Measurements from ENCODE around the gene SF3B6.
"Not testable (repeated sequence)": the region's sequence is repeated elsewhere in the genome, so short reads cannot be mapped to it uniquely, and the experiment has no call there.

The SF3B6 gene

GRCh38 chr2:24050041-24050979 lies 25.8 kb downstream of the SF3B6 start:
- peak in 1 of 5 experiments; percentile 6 for DNase-seq

GRCh38 chr2:24049485-24050021 lies 26.6 kb downstream of the SF3B6 start, which contains the start of gene FKBP1B:
TSS of gene FKBP1B (plus strand) at chr2:24049741. CDS start at chr2:24049850, 109 bp downstream.
- DNase-seq: peak; percentile 25 to 66 (median 47)

GRCh38 chr2:24048769-24049484 lies 27.2 kb downstream of the SF3B6 start:
- peak in 1 of 5 experiments; percentile 22 for DNase-seq

DNA sequence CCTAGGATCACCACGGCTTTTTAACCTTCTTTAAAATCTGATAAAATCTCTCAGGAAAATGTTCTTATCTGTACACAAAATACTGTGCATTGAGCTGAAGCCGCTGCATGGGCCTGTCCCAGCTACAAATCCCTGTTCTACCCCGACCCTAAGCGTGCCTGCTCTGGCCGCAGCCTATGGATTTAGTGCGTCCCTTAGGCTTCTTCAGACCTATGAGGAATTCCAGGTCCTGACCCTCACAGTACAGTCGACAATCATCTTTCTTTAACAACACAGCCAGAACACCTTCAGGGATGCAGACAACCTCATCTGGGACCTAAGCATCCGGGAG lies 28.5 kb downstream of the SF3B6 start:
- no peak for DNase-seq

- peak; percentile 82 to 99 (median 92) for DNase-seq
These were observed 29.0 kb downstream of the SF3B6 start, which contains the start of gene WDCP for GRCh38 chr2:24046930-24047702. TSS of gene WDCP (minus strand) at chr2:24047391. CDS start at chr2:24039494, 7,897 bp downstream.

DNA sequence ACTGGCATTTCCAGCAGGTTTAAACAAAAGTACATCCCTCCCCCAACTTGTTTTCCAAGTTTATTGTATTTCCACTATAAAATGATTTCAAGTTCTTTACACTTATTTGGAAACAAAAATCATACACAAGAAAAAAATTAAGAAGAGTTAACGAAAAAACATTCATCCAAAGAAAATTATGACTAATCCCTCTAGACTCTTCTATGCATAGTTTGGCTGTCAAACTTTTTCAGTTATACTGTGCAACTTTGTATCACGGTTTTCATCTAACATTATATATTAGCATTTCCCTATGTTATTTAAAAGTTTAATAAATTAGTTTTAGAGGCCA lies 29.6 kb downstream of the SF3B6 start:
- DNase-seq: no peak

- no peak for DNase-seq
These were observed 30.3 kb downstream of the SF3B6 start for GRCh38 chr2:24045511-24046508.

- not testable (repeated sequence) for DNase-seq
These were observed 33.0 kb downstream of the SF3B6 start for GRCh38 chr2:24043133-24043532.

GRCh38 chr2:24040511-24040910 lies 35.6 kb downstream of the SF3B6 start:
- no peak for DNase-seq

GRCh38 chr2:24038786-24039499 lies 37.2 kb downstream of the SF3B6 start:
- DNase-seq: no peak

DNA sequence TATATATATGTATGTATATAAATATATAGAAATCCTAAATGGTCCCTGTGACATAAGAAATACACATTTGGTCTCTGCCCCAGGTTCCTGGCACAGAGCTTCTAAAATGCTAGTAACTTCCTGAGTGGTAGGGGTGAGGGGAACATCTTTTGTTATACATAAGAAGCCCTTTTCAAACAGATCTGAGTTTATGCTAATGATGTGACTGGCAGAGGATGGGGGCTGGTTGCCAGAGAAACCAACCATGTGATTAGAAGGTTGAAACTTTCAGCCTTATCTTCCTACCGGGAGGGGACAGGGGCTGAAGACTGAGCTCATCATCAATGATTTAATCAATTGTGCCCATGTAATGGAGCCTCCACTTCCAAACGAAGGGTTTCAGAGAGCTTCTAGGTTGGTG lies 49.9 kb downstream of the SF3B6 start:
- no peak for DNase-seq

GRCh38 chr2:24024996-24025663 lies 51.0 kb downstream of the SF3B6 start:
- no peak for DNase-seq

DNA sequence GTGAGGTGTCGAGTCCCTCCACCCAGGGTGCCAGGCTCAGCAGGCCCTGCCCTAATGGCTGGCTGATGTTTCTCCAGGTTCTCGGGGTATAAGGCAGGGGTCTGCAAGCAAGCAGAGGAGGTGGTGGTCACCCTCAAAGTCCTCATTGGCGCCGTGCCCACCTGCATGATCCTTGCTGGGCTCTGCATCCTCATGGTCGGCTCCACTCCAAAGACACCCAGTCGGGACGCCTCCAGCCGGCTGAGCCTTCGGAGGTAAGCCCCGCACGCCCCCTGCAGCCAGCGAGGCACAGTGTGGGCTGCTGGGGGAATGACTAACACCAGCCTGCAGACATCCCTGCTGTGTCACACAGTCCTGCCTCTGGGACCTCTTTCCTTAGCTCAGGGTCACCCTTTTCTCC lies 52.1 kb downstream of the SF3B6 start:
- no peak for DNase-seq

GRCh38 chr2:24022975-24023575 lies 53.1 kb downstream of the SF3B6 start:
- no peak for DNase-seq

DNA sequence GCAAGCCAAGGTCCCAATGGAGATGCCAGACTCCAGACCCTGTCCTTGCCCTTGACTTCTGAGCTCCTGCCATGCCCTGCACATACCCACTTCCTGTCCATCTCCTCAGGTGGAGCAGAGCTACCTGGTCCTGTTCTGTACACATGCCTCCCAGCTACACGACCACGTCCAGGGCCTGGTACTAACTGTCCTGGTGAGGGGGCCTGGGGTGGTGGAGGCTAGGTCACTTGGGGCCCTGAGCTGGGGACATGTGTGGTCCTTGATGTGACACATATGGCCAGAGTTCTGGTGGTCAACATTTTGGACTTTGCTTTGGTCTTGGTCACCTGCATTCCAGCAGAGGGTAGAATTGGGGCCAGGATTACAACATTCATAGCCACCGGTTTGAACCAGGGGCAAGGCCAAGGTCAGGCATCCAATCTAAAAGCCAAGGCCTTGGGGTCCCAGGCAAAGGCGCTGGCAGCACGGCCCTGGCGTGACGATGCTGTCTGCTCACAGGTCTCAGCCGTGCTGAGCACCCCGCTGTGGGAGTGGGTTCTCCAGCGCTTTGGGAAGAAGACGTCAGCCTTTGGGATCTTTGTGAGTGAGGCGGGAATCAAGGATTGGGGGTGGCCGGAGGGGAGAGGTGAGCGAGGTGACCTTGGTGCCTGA lies 53.7 kb downstream of the SF3B6 start:
- no peak for DNase-seq

GRCh38 chr2:24021122-24021998 lies 54.8 kb downstream of the SF3B6 start:
- peak in 1 of 5 experiments; percentile 21 for DNase-seq

DNA sequence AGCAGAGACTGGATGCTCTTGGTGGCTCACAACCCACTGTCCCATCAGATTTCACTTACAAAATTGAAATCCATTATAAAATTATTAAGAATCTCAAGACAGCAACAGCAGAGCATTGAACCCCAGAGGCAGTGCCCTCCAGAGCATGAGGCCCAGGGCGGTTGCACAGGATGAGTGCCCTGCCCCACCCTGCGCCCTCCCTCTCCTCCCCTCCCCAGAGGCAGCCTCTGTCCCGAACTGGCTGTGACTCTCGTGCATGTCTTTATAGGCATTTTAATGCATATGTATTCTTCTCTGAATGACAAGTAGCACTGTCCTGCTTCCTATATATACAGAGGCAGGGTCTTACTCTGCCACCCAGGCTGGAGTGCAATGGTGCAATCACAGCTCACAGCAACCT lies 55.9 kb downstream of the SF3B6 start:
- DNase-seq: no peak

GRCh38 chr2:24019729-24020128 lies 56.4 kb downstream of the SF3B6 start:
- no peak for DNase-seq
